Measurements from ENCODE around the gene CBY2.

Gene CBY2

GRCh38 chr13:45702869-45703391 is 810 bp downstream of the CBY2 start:
- DNase-seq (ENCODE audit: low read depth) = no peak

GRCh38 chr13:45704211-45704739 is 2.2 kb downstream of the CBY2 start:
- no peak for DNase-seq (ENCODE audit: low read depth)

GRCh38 chr13:45704854-45705695 is 3.0 kb downstream of the CBY2 start:
- no peak for DNase-seq (ENCODE audit: low read depth)

- DNase-seq (ENCODE audit: low read depth) = no peak
Measured at GRCh38 chr13:45705918-45706317, 3.8 kb downstream of the CBY2 start.

- DNase-seq (ENCODE audit: low read depth) = no peak
Measured at GRCh38 chr13:45707516-45708100, 5.5 kb downstream of the CBY2 start.

- no peak for DNase-seq (ENCODE audit: low read depth)
Measured at GRCh38 chr13:45711951-45712350, 9.8 kb downstream of the CBY2 start.

- no peak for DNase-seq (ENCODE audit: low read depth)
Measured at GRCh38 chr13:45713106-45713690, 11.1 kb downstream of the CBY2 start.

- DNase-seq (ENCODE audit: low read depth) = no peak
Measured at GRCh38 chr13:45713721-45714120, 11.6 kb downstream of the CBY2 start.

- no peak for DNase-seq (ENCODE audit: low read depth)
Measured at GRCh38 chr13:45714170-45714569, 12.1 kb downstream of the CBY2 start.

GRCh38 chr13:45715351-45715750 is 13.2 kb downstream of the CBY2 start:
- DNase-seq (ENCODE audit: low read depth) = no peak

GRCh38 chr13:45717349-45717748 is 15.2 kb downstream of the CBY2 start:
- no peak for DNase-seq (ENCODE audit: low read depth)

- no peak for DNase-seq (ENCODE audit: low read depth)
Measured at GRCh38 chr13:45718063-45718462, 15.9 kb downstream of the CBY2 start.

- DNase-seq (ENCODE audit: low read depth) = no peak
Measured at GRCh38 chr13:45718992-45719391, 16.9 kb downstream of the CBY2 start.

GRCh38 chr13:45721203-45721731 is 19.1 kb downstream of the CBY2 start:
- no peak for DNase-seq (ENCODE audit: low read depth)

GRCh38 chr13:45723798-45724197 is 21.7 kb downstream of the CBY2 start:
- DNase-seq (ENCODE audit: low read depth) = no peak

GRCh38 chr13:45728759-45729158 is 26.6 kb downstream of the CBY2 start:
- DNase-seq (ENCODE audit: low read depth) = no peak

- DNase-seq (ENCODE audit: low read depth) = no peak
Measured at GRCh38 chr13:45731455-45731854, 29.3 kb downstream of the CBY2 start.

- no peak for DNase-seq (ENCODE audit: low read depth)
Measured at GRCh38 chr13:45732916-45733315, 30.8 kb downstream of the CBY2 start.

- no peak for DNase-seq (ENCODE audit: low read depth)
Measured at GRCh38 chr13:45733361-45733760, 31.2 kb downstream of the CBY2 start.

- no peak for DNase-seq (ENCODE audit: low read depth)
Measured at GRCh38 chr13:45737571-45738017, 35.5 kb downstream of the CBY2 start.

GRCh38 chr13:45742985-45743384 is 40.9 kb downstream of the CBY2 start:
- DNase-seq (ENCODE audit: low read depth) = no peak

- no peak for DNase-seq (ENCODE audit: low read depth)
Measured at GRCh38 chr13:45744979-45745378, 42.9 kb downstream of the CBY2 start.

- no peak for DNase-seq (ENCODE audit: low read depth)
Measured at GRCh38 chr13:45747071-45747470, 45.0 kb downstream of the CBY2 start.

Measured in stimulated activated CD8-positive, alpha-beta memory T cell treated with anti-CD3 and anti-CD28 coated beads, Interleukin-12 subunit alpha, Interleukin-12 subunit beta, amount 100 ng/mL, for 4 hours (primary cell).